Fibroblast of upper back skin (primary cell): Measurements from ENCODE around the gene PCDHB8.
"Not testable (repeated sequence)": the region's sequence is repeated elsewhere in the genome, so short reads cannot be mapped to it uniquely, and the experiment has no call there.

Experiments used
- DNase-seq: peaks from one replicate; pipeline ENCODE4 v3.0.0-alpha.2; 2013

PCDHB8 gene

DNA sequence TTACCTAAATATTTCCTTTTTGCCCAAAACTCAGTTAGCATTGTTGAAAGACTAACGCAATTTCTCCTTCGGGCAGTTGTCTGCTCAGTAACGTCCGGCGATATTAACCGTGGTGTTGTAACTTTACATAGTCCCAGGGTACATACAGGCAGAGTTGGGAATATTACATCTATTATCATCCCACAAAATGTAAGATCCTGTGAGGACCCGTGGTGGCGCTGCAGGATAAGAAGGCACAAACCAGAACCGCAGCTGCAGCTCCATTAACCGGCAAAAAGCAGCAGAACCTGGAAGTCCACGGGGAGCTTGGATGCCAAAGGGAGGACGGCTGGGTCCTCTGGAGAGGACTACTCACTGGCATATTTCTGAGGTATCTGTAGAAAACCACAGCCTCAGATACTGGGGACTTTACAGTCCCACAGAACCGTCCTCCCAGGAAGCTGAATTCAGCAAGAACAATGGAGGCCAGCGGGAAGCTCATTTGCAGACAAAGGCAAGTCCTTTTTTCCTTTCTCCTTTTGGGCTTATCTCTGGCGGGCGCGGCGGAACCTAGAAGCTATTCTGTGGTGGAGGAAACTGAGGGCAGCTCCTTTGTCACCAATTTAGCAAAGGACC is at the start of gene PCDHB8:
Gene PCDHB8 (plus strand): TSS at position 214 of the 615 bp plus-strand sequence. CDS start 245 bp downstream, at position 459.
- DNase-seq: not testable (repeated sequence)

DNA sequence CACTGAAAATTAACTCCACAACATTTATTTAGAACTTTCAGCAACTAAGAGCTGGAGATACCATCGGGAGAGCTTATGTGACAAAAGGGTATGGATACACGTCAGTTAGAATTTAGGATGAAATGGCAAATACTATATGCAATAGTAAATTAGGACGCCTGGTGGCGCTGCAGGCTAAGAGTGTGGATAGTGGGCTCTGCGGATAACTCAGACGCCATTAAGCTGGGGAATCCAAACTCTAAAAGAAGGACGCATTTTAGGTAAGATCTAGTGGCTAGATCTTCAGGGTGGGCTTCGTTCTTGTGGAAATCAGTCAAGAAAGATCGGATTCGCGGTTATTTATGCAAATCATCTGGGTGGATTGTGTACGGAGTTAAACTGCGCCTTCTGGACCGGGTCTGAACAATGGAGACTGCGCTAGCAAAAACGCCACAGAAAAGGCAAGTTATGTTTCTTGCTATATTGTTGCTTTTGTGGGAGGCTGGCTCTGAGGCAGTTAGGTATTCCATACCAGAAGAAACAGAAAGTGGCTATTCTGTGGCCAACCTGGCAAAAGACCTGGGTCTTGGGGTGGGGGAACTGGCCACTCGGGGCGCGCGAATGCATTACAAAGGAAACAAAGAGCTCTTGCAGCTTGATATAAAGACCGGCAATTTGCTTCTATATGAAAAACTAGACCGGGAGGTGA is 42.4 kb upstream of the PCDHB8 start, which contains the start of gene PCDHB5:
Gene PCDHB5 (plus strand): TSS at position 177 of the 688 bp plus-strand sequence. CDS start 229 bp downstream, at position 406.
- peak; percentile 1 for DNase-seq

DNA sequence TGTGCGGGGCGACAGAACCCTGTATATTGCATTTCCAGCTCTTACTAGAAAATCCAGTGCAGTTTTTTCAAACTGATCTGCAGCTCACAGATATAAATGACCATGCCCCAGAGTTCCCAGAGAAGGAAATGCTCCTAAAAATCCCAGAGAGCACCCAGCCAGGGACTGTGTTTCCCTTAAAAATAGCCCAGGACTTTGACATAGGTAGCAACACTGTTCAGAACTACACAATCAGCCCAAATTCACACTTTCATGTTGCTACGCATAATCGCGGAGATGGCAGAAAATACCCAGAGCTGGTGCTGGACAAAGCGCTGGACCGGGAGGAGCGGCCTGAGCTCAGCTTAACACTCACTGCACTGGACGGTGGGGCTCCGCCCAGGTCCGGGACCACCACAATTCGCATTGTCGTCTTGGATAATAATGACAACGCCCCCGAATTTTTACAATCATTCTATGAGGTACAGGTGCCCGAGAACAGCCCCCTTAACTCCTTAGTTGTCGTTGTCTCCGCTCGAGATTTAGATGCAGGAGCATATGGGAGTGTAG is 41.8 kb upstream of the PCDHB8 start:
- DNase-seq: no peak

DNA sequence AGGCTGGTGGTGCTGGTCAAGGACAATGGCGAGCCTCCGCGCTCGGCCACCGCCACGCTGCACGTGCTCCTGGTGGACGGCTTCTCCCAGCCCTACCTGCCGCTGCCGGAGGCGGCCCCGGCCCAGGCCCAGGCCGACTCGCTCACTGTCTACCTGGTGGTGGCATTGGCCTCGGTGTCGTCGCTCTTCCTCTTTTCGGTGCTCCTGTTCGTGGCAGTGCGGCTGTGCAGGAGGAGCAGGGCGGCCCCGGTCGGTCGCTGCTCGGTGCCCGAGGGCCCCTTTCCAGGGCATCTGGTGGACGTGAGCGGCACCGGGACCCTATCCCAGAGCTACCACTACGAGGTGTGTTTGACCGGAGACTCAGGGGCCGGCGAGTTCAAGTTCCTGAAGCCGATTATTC is 40.2 kb upstream of the PCDHB8 start:
- DNase-seq: not testable (repeated sequence)

DNA sequence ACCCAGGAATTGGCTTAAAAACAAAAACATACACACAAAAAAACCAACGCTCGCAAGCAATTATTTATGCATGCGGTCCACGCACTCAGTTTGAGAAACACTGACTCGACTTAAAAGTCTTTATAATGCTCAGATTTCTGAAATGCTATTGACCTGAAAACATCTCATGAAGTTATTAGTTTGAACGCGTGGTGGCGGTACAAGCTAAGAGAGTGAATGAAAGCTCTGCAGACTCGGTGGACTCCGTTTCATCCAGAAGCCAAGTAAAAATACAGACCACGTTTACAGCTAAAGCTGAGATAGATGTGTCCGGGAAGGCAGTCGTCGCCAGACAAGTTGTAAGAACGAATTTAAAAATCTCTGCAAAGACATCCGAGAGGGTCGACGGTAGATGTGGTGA is 27.8 kb upstream of the PCDHB8 start, which contains the start of gene PCDHB6:
Gene PCDHB6 (plus strand): TSS at position 246 of the 400 bp plus-strand sequence. CDS start 201 bp downstream, outside the sequence.
- DNase-seq: no peak

DNA sequence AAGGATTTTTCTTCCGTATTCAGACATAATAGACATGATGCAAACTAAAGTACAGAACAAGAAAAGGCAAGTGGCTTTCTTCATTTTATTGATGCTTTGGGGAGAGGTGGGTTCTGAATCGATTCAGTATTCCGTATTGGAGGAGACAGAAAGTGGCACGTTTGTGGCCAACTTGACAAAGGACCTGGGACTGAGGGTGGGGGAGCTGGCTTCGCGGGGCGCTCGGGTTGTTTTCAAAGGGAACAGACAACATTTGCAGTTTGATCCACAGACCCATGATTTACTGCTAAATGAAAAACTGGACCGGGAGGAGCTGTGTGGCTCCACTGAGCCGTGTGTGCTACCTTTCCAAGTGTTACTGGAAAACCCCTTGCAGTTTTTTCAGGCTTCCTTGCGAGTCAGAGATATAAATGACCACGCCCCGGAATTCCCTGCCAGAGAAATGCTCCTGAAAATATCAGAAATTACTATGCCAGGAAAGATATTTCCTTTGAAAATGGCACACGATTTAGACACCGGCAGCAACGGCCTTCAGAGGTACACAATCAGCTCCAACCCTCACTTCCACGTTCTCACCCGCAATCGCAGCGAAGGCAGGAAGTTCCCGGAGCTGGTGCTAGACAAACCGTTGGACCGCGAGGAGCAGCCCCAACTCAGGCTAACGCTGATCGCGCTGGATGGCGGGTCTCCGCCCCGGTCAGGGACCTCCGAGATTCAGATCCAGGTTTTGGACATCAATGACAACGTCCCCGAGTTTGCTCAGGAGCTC is 27.2 kb upstream of the PCDHB8 start:
- DNase-seq: no peak

DNA sequence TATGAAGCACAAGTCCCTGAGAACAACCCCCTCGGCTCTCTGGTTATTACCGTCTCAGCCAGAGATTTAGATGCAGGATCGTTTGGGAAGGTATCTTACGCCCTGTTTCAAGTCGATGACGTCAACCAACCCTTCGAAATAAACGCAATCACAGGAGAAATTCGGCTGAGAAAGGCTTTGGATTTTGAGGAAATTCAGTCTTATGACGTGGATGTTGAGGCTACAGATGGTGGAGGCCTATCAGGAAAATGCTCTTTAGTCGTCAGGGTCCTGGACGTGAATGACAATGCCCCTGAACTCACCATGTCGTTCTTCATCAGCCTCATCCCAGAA is 26.6 kb upstream of the PCDHB8 start:
- DNase-seq: no peak

DNA sequence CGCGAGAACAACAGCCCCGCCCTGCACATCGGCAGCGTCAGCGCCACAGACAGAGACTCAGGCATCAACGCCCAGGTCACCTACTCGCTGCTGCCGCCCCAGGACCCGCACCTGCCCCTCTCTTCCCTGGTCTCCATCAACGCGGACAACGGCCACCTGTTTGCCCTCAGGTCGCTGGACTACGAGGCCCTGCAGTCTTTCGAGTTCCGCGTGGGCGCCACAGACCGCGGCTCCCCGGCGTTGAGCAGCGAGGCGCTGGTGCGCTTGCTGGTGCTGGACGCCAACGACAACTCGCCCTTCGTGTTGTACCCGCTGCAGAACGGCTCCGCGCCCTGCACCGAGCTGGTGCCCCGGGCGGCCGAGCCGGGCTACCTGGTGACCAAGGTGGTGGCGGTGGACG is 26.0 kb upstream of the PCDHB8 start:
- not testable (repeated sequence) for DNase-seq

DNA sequence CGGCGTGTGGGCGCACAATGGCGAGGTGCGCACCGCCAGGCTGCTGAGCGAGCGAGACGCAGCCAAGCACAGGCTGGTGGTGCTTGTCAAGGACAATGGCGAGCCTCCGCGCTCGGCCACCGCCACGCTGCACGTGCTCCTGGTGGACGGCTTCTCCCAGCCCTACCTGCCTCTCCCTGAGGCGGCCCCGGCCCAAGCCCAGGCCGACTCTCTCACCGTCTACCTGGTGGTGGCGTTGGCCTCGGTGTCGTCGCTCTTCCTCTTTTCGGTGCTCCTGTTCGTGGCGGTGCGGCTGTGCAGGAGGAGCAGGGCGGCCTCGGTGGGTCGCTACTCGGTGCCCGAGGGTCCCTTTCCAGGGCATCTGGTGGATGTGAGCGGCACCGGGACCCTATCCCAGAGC is 25.5 kb upstream of the PCDHB8 start:
- not testable (repeated sequence) for DNase-seq

DNA sequence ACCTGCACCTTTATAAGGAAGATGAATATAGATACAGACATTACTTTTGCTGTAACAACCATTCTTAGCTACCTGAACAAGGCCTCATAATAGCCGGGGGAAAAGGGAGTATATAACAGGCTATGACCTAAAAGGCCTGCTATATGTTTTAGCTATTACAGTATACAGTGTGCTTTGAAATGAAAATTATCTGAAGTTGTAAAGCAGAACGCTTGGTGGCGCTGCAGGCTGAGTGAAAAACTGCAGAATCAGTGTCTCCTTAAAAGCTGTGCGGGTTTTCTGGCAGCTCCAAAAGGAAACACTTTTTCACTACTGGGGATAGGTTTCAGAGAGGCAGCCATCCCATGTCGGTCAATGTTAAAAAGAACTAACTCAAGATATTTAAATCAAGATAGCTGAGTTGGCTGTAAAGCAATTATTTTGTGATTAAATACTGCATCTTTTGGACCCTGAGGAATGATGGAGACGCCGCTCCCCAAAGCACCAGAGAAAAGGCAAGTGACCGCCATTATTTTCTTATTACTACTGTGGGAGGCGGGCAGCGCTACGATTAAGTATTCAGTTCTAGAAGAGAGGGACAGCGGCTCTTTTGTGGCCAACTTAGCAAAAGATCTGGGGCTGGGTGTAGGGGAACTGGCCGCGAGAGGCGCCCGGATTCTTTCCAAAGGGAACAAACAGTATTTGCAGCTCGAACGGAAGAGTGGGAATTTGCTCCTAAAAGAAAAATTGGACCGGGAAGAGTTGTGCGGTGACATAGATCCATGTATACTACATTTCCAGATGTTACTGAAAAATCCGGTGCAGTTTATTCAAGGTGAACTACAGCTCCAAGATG is 21.8 kb upstream of the PCDHB8 start:
- no peak for DNase-seq

DNA sequence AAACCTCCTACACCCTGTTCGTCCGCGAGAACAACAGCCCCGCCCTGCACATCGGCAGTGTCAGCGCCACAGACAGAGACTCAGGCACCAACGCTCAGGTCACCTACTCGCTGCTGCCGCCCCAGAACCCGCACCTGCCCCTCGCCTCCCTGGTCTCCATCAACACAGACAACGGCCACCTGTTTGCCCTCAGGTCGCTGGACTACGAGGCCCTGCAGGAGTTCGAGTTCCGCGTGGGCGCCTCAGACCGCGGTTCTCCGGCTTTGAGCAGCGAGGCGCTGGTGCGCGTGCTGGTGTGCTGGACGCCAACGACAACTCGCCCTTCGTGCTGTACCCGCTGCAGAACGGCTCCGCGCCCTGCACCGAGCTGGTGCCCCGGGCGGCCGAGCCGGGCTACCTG is 20.2 kb upstream of the PCDHB8 start:
- DNase-seq: not testable (repeated sequence)

DNA sequence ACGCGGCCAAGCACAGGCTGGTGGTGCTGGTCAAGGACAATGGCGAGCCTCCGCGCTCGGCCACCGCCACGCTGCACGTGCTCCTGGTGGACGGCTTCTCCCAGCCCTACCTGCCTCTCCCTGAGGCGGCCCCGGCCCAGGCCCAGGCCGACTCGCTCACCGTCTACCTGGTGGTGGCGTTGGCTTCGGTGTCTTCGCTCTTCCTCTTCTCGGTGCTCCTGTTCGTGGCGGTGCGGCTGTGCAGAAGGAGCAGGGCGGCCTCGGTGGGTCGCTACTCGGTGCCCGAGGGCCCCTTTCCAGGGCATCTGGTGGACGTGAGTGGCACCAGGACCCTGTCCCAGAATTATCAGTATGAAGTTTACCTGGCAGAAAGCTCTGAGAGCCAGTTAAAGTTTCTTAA is 19.7 kb upstream of the PCDHB8 start:
- DNase-seq: not testable (repeated sequence)

DNA sequence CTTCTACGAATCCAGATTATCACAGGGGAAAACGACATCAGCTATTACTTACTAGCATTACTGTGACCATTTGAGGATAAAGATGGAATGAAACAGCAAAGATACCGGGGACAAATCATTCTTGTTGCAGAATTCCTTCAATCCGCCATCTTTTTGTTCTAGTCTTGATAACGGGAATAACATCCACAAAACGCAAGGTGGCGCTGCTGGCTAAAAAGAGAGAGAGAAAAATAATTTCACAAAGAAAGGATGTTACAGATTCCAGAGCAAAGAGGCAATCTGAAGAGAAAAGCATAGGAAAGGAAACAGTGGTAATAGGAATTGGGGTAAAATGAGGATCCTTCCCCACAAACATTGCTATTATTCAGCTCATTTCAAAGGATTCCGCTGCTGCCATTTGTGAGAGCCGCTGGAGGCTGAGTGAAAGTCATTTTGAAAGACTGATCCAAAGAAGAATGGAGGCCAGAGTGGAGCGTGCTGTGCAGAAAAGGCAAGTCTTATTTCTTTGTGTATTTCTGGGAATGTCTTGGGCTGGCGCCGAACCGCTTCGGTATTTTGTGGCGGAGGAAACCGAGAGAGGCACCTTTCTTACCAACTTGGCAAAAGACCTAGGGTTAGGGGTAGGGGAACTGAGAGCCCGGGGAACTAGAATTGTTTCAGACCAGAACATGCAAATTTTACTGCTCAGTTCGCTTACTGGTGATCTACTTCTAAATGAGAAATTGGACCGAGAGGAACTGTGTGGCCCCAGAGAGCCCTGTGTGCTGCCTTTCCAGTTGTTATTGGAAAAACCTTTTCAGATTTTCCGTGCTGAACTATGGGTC is 5.0 kb upstream of the PCDHB8 start, which contains the start of gene PCDHB7:
Gene PCDHB7 (plus strand): TSS at position 264 of the 824 bp plus-strand sequence. CDS start 192 bp downstream, at position 456.
- peak; percentile 21 for DNase-seq

DNA sequence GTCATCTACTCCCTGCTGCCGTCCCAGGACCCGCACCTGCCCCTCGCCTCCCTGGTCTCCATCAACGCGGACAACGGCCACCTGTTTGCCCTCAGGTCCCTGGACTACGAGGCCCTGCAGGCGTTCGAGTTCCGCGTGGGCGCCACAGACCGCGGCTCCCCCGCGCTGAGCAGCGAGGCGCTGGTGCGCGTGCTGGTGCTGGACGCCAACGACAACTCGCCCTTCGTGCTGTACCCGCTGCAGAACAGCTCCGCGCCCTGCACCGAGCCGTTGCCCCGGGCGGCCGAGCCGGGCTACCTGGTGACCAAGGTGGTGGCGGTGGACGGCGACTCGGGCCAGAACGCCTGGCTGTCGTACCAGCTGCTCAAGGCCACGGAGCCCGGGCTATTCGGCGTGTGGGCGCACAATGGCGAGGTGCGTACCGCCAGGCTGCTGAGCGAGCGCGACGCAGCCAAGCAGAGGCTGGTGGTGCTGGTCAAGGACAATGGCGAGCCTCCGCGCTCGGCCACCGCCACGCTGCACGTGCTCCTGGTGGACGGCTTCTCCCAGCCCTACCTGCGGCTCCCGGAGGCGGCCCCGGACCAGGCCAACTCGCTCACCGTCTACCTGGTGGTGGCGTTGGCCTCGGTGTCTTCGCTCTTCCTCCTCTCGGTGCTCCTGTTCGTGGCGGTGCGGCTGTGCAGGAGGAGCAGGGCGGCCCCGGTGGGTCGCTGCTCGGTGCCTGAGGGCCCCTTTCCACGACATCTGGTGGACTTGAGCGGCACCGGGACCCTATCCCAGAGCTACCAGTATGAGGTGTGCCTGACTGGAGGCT is 3.1 kb upstream of the PCDHB8 start:
- DNase-seq: not testable (repeated sequence)

DNA sequence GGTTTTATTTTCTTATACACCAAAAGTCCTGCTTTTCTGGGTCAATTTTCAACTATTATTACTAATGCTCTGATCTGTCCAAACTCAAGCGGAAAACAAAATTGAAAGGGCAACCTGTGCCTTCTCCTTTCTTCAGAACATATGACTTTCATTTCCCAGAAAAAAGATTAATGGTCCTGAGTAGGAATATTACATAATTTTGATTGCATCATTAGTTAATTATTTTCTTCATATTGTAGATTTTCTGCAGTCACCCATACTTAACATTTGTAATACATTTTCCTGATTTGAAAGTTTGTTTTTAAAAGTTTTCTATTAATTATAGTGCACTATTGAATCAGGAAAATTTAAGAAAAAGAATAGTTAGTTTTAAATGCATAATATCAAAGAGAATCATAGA is 1.7 kb upstream of the PCDHB8 start:
- DNase-seq: no peak

DNA sequence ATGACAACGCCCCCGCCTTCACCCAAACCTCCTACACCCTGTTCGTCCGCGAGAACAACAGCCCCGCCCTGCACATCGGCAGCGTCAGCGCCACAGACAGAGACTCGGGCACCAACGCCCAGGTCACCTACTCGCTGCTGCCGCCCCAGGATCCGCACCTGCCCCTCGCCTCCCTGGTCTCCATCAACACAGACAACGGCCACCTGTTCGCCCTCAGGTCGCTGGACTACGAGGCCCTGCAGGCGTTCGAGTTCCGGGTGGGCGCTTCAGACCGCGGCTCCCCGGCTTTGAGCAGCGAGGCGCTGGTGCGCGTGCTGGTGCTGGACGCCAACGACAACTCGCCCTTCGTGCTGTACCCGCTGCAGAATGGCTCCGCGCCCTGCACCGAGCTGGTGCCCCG is 1.8 kb downstream of the PCDHB8 start:
- DNase-seq: not testable (repeated sequence)

DNA sequence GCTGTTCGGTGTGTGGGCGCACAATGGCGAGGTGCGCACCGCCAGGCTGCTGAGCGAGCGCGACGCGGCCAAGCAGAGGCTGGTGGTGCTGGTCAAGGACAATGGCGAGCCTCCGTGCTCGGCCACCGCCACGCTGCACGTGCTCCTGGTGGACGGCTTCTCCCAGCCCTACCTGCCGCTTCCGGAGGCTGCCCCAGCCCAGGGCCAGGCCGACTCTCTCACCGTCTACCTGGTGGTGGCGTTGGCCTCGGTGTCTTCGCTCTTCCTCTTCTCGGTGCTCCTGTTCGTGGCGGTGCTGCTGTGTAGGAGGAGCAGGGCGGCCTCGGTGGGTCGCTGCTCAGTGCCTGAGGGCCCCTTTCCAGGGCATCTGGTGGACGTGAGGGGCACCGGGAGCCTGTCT is 2.3 kb downstream of the PCDHB8 start:
- not testable (repeated sequence) for DNase-seq

DNA sequence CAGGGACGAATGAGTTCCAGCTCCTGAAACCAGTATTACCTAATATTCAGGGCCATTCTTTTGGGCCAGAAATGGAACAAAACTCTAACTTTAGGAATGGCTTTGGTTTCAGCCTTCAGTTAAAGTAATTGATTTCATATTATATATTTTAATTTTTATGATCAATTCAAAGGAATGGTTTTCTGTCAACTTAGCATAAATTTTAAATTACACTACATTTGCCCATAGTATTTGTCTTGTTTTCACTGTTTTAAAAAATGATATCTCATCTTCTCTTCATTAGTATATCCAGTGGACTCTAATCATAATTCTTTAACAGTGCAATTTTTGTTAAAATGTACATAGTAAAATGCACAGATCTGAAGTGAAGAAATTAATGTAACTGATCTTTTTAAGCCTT is 2.7 kb downstream of the PCDHB8 start:
- no peak for DNase-seq

DNA sequence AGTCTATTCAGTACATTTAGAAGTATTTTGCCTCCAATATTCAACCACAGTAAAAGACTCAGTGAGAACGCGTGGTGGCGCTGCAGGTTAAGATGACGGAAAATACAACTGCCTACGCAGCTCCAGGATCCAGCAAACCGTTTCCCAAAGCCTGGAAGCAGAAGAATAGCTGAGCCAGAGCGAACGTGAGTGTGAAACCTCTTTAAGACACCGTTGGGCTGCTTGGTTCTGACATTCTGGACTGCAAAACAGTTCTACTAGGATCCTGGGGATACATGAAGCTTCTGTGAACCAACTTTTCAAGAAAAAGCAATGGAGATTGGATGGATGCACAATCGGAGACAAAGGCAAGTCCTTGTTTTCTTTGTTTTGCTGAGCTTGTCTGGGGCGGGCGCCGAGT is 4.7 kb downstream of the PCDHB8 start, which contains the start of gene PCDHB16:
Gene PCDHB16 (plus strand): TSS at position 140 of the 400 bp plus-strand sequence. CDS start 173 bp downstream, at position 313.
- peak; percentile 1 for DNase-seq
